HepG2 (cell line): ENCODE results near the gene CTXN1. TPM values are rescaled to one million over a fixed set of nuclear protein-coding genes. Genes with fewer than 3 reads are reported as not detected.
A peak's percentile ranks its signal among the peaks of the same experiment; 100 is the strongest.
"Not testable (repeated sequence)": the region's sequence is repeated elsewhere in the genome, so short reads cannot be mapped to it uniquely, and the experiment has no call there.

ENCODE experiments used
- ATAC-seq: fragments of 200-7000 bp; cut with Tn5 transposase; 3 replicates; pipeline ENCODE4 v1.9.1; 2020; ENCODE audit warnings: mild to moderate bottlenecking, moderate library complexity
- BruUV-seq: library from RNA; stranded (reverse); fragments of 400-500 nt; replicated peaks from 2 replicates; lab custom pipeline; 2021; lab: Mats Ljungman, UMichigan
- CTCF ChIA-PET: fragments of 300-600 bp; formaldehyde crosslinking; extraction: SDS; loops from one replicate; lab custom pipeline; 2021; ENCODE audit warnings: low total read pairs, inconsistent platforms, low intra/inter-chr PET ratio; lab: Yijun Ruan, JAX
- POLR2A ChIA-PET: fragments of 350-600 bp; sonication (Branson Sonifier 250); formaldehyde crosslinking; loops from one replicate; lab custom pipeline; 2020; ENCODE audit warnings: antibody characterized with exemption, inconsistent platforms; lab: Yijun Ruan, JAX
- DNase-seq: peaks from one replicate; pipeline ENCODE4 v3.0.0-alpha.2; 2015; ENCODE audit warnings: low spot score
- FAIRE-seq: peaks from 3 replicates; lab custom pipeline; 2011; peaks lifted over from hg19 to GRCh38; lab: Jason Lieb, UNC
- H2AFZ ChIP-seq: one replicate; pipeline ENCODE4 v1.6.1; 2011; ENCODE audit warnings: low read length, inconsistent platforms
- H3K27ac ChIP-seq: fragments of 300-600 bp; 3 replicates; pipeline ENCODE4 v1.8.0; 2011; ENCODE audit warnings: mixed run types, mild to moderate bottlenecking, mixed read lengths, low read length, inconsistent platforms; ENCODE audit not compliant: insufficient read depth; ENCODE audit errors: extremely low read length
- H3K27me3 ChIP-seq, 2 experiments: fragments of 200-600 bp in 1 of 2; 2 replicates in 1 of 2; 3 replicates in 1 of 2; pipeline versions ENCODE4 v1.6.0 to v1.8.0; 2011; ENCODE audit warnings: low read length in 2 of 2, mild to moderate bottlenecking in 2 of 2, moderate library complexity in 2 of 2, inconsistent platforms in 1 of 2; ENCODE audit not compliant: insufficient read depth in 2 of 2, control insufficient read depth in 1 of 2
- H3K36me3 ChIP-seq, 2 experiments: fragments of 200-600 bp in 1 of 2; replicated peaks in 1 of 2; 2 replicates in 1 of 2; 3 replicates in 1 of 2; pipeline versions ENCODE4 v1.5.1 to v1.8.0; 2011; ENCODE audit warnings: low read length in 2 of 2, inconsistent platforms in 1 of 2; ENCODE audit not compliant: insufficient read depth in 2 of 2, control insufficient read depth in 1 of 2
- H3K4me1 ChIP-seq: 2 replicates; pipeline ENCODE4 v1.5.1; 2012; ENCODE audit warnings: low read length, inconsistent platforms; ENCODE audit not compliant: insufficient read depth
- H3K4me2 ChIP-seq: 2 replicates; pipeline ENCODE4 v1.6.0; 2011; ENCODE audit warnings: low read depth, low read length, inconsistent platforms
- H3K4me3 ChIP-seq, 3 experiments: fragments of 200-600 bp in 1 of 3; sonication (generic), shearing (Covaris generic) in 1 of 3; replicated peaks in 1 of 3; 2 replicates each; pipeline ENCODE4 v1.5.1; 2011 to 2016; ENCODE audit warnings: low read length in 3 of 3, inconsistent platforms in 2 of 3, low read depth in 2 of 3, mild to moderate bottlenecking in 2 of 3, control low read depth in 1 of 3, mixed read lengths in 1 of 3; ENCODE audit not compliant: insufficient read depth in 1 of 3
- H3K79me2 ChIP-seq: one replicate; pipeline ENCODE4 v1.6.1; 2011; ENCODE audit warnings: low read length, inconsistent platforms; ENCODE audit not compliant: insufficient read depth
- H3K9ac ChIP-seq: 2 replicates; pipeline ENCODE4 v1.6.0; 2011; ENCODE audit warnings: mild to moderate bottlenecking, low read depth, low read length, inconsistent platforms; ENCODE audit not compliant: insufficient read depth
- H3K9me3 ChIP-seq: 2 replicates; pipeline ENCODE4 v1.5.1; 2012; ENCODE audit warnings: mild to moderate bottlenecking, low read length
- H4K20me1 ChIP-seq: 2 replicates; pipeline ENCODE4 v1.6.0; 2011; ENCODE audit warnings: inconsistent platforms, mild to moderate bottlenecking, low read length, moderate library complexity; ENCODE audit not compliant: insufficient read depth
- HES4 ChIP-seq: sonication (generic); formaldehyde crosslinking; IDR thresholded peaks from 2 replicates; pipeline ENCODE4 v1.9.0; 2021; ENCODE audit warnings: mild to moderate bottlenecking, missing genetic modification reagents, borderline replicate concordance
- KMT2A ChIP-seq: sonication (generic); formaldehyde crosslinking; IDR thresholded peaks from 2 replicates; pipeline ENCODE4 v1.4.0; 2020; ENCODE audit warnings: missing genetic modification reagents
- ZBTB38 ChIP-seq: sonication (generic); formaldehyde crosslinking; IDR thresholded peaks from 2 replicates; pipeline ENCODE4 v1.5.1; 2020; ENCODE audit warnings: mild to moderate bottlenecking, missing genetic modification reagents
- ZFP36L1 ChIP-seq: sonication (generic); formaldehyde crosslinking; IDR thresholded peaks from 2 replicates; pipeline ENCODE4 v1.8.0; 2022; ENCODE audit warnings: mild to moderate bottlenecking, missing genetic modification reagents, moderate library complexity
- ZNF230 ChIP-seq: sonication (generic); formaldehyde crosslinking; IDR thresholded peaks from 2 replicates; pipeline ENCODE4 v1.4.0; 2020; ENCODE audit warnings: mild to moderate bottlenecking, missing genetic modification reagents
- ZNF780A ChIP-seq: sonication (generic); formaldehyde crosslinking; IDR thresholded peaks from 2 replicates; pipeline ENCODE4 v1.8.0; 2022; ENCODE audit warnings: mild to moderate bottlenecking, missing genetic modification reagents, moderate library complexity
- WGBS: methylation state at CpG from one replicate; pipeline ENCODE4 v1.1.6; 2017; ENCODE audit warnings: low lambda C conversion rate; 5-methylcytosine and 5-hydroxymethylcytosine counted together
- in situ Hi-C: cut with HindIII; loops from 2 replicates; pipeline ENCODE4 v1.10.0; 2017; ENCODE audit warnings: low pct_unique_long_range_greater_than_20kb; ENCODE audit not compliant: extremely low pct_ligation_motif_present
- intact Hi-C: fragments of 100-400 bp; cut with micrococcal nuclease; formaldehyde crosslinking; loops from one replicate; pipeline ENCODE4 v1.10.0; 2022; ENCODE audit not compliant: unreplicated experiment
- polyA plus RNA-seq, 8 experiments: library from polyadenylated mRNA; depleted of rRNA in 3 of 8; stranded (reverse) in 7 of 8; unstranded in 1 of 8; fragments of >200 nt; fragmentation: Illumina TruSeq in 4 of 8; extraction: Trizol in 4 of 8; gene quantifications; 2 replicates each; pipeline versions ENCODE4 v1.2.1 to v1.2.3, GENCODE V29; 2011 to 2016; ENCODE audit warnings: low read depth in 4 of 8, missing spikeins in 1 of 8, mixed read lengths in 1 of 8; ENCODE audit not compliant: insufficient read depth in 1 of 8
- total RNA-seq, 5 experiments: library from RNA; depleted of rRNA; stranded (reverse); fragments of >200 nt; fragmentation: Illumina TruSeq; extraction: Trizol; gene quantifications; 2 replicates each; pipeline ENCODE4 v1.2.3, GENCODE V29; 2016; ENCODE audit warnings: low read depth in 1 of 5
- TF ChIP-seq, protein P1 (sequence below): sonication (generic); formaldehyde crosslinking; IDR thresholded peaks from 2 replicates; pipeline ENCODE4 v1.5.1; 2020; ENCODE audit warnings: mild to moderate bottlenecking, missing genetic modification reagents

Gene CTXN1
- total and polyA plus RNA-seq, 2 of the 13 experiments (the other 11 are each of a cell fraction or from before 2014, with no cell fraction given): 0.11 TPM; not detected in 1

GRCh38 chr19:7893362-7894101 lies 32.4 kb downstream of the CTXN1 start:
- Histone ChIP-seq H3K27ac (peak overlapping the region; percentile 28), H3K4me1 (peaks cover 80% of the 10 kb centered on the region)
- POLR2A ChIA-PET: interaction anchor here (0.9 to 2.4 kb wide), 2 partner anchors 10 to 25 kb away, joined by 4 to 15 read pairs; partner anchors contain the start of gene MAP2K7
- 96% methylated on average over 15 of the region's 18 CpGs for WGBS
- FAIRE-seq, H3K4me3 ChIP-seq, CTCF ChIA-PET, H3K27me3 ChIP-seq, ATAC-seq, intact Hi-C loops, H3K9ac ChIP-seq, in situ Hi-C loops, H3K4me2 ChIP-seq, H2AFZ ChIP-seq, H4K20me1 ChIP-seq, H3K36me3 ChIP-seq, H3K9me3 ChIP-seq, H3K79me2 ChIP-seq, BruUV-seq, DNase-seq: not testable (repeated sequence)
- TF ChIP-seq ZBTB38: peak; percentile 35; the same call in 1 of the 2 replicates

GRCh38 chr19:7888826-7889217 lies 37.1 kb downstream of the CTXN1 start:
- POLR2A ChIA-PET: interaction anchor here (0.8 to 8.1 kb wide), 8 partner anchors 9 to 58 kb away, joined by 4 to 75 read pairs (median 25); partner anchors contain the start of genes MAP2K7, PRR36 and SNAPC2
- Histone ChIP-seq H3K4me1 (peaks cover 71% of the 10 kb centered on the region), H3K9ac (peak overlapping the region; percentile 86), H2AFZ (no peak overlapping the region), H3K4me2 (peak overlapping the region; percentile 88), H3K36me3 (no peaks in the 10 kb centered on the region), H3K4me3 (peak overlapping the region; percentile 82 to 93 (median 90)), H3K27ac (peak overlapping the region; percentile 58), H3K9me3 (no peaks in the 10 kb centered on the region), H4K20me1 (no peaks in the 10 kb centered on the region), H3K27me3 (no peaks in the 10 kb centered on the region), H3K79me2 (peaks cover 7% of the 10 kb centered on the region)
- ATAC-seq (no peak), DNase-seq (no peak), FAIRE-seq (no peak)
- BruUV-seq: TSS peak; percentile 93
- 23% methylated on average over 6 of the region's 8 CpGs for WGBS
- in situ Hi-C loops: no loop called here
- 0 out of 2 replicates have a peak, but pooled peaks have one; percentile 5 for TF ChIP-seq ZNF230 (CRISPR knock-in tag)
- TF ChIP-seq KMT2A (CRISPR knock-in tag): 0 out of 2 replicates have a peak, but pooled peaks have one; percentile 11
- 0 out of 2 replicates have a peak, but pooled peaks have one; percentile 0 for TF ChIP-seq HES4
- no peak for TF ChIP-seq ZFP36L1 (CRISPR knock-in tag)
- TF ChIP-seq, protein P1, sequence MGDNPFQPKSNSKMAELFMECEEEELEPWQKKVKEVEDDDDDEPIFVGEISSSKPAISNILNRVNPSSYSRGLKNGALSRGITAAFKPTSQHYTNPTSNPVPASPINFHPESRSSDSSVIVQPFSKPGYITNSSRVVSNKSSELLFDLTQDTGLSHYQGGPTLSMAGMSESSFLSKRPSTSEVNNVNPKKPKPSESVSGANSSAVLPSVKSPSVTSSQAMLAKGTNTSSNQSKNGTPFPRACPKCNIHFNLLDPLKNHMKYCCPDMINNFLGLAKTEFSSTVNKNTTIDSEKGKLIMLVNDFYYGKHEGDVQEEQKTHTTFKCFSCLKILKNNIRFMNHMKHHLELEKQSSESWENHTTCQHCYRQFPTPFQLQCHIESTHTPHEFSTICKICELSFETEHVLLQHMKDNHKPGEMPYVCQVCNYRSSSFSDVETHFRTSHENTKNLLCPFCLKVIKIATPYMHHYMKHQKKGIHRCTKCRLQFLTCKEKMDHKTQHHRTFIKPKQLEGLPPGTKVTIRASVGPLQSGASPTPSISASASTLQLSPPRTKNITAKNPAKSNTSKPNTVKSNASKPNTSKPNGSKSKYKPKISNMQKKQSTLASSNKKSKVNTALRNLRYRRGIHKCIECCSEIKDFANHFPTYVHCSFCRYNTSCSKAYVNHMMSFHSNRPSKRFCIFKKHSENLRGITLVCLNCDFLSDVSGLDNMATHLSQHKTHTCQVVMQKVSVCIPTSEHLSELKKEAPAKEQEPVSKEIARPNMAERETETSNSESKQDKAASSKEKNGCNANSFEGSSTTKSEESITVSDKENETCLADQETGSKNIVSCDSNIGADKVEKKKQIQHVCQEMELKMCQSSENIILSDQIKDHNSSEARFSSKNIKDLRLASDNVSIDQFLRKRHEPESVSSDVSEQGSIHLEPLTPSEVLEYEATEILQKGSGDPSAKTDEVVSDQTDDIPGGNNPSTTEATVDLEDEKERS: 0 out of 2 replicates have a peak, but pooled peaks have one; percentile 17
- TF ChIP-seq ZNF780A (CRISPR knock-in tag): no peak
- intact Hi-C loops: no loop called here
- CTCF ChIA-PET: no interaction called here
